Fibroblast of the aortic adventitia (primary cell): ENCODE data around the gene MYB. TPM values are rescaled to one million over a fixed set of nuclear protein-coding genes. Genes with fewer than 3 reads are reported as not detected.

Experiments used
- DNase-seq: peaks from one replicate; pipeline ENCODE4 v3.0.0-alpha.2; 2010; ENCODE audit warnings: low read depth
- H3K4me3 ChIP-seq: 2 replicates; pipeline ENCODE4 v1.5.1; 2011; ENCODE audit warnings: low read depth, mild to moderate bottlenecking, control low read depth, low read length, moderate library complexity
- total RNA-seq: library from RNA; depleted of rRNA; stranded (reverse); fragments of >200 nt; gene quantifications from 2 replicates; pipeline ENCODE4 v1.2.3, GENCODE V29; 2012; ENCODE audit warnings: low replicate concordance
- TF ChIP-seq, protein P1 (sequence below): IDR thresholded peaks from 2 replicates; pipeline ENCODE4 v1.5.1; 2011; ENCODE audit warnings: mild to moderate bottlenecking, low read length, control low read depth, inconsistent platforms; ENCODE audit not compliant: insufficient read depth

MYB gene
- total RNA-seq, 1 donor = 0.54 TPM

DNA sequence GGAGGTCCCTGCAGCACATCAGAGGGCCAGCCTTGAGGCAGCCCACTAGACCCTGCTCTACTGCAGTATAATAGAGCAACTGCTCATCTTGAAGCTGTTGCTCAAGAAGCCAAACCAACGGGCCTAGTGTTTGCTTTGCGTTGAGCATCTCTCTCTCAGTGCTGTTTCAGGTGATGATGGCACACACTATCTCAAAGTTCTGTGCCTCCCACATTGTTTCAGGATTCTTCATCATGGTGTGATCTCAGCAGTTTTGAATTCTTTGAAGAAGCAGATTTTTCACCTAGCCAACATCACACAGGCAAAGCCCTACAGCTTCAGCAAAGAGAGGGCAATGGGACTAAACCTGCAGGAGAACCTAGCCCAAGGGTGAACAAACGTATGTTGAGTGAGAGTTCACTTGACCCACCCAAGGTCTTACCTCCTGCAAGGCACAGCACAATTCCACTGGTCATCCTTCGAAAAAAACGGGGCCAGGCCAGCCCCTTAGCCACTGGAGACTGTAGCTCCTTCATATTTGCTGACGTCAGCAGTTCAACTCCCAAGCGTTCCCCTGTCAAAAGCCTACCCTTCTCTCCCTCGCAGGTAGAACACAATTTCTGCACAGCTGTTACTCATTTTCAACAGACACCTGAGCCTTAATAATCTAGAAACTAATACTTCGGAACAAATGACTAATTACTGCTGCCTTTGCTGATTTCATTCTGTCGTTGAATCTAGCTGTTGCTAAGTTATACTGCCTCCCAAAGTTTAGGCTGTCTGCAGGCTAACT lies 15.8 kb downstream of the MYB start:
- H3K4me3 ChIP-seq = no peak overlapping the region
- TF ChIP-seq, protein P1, sequence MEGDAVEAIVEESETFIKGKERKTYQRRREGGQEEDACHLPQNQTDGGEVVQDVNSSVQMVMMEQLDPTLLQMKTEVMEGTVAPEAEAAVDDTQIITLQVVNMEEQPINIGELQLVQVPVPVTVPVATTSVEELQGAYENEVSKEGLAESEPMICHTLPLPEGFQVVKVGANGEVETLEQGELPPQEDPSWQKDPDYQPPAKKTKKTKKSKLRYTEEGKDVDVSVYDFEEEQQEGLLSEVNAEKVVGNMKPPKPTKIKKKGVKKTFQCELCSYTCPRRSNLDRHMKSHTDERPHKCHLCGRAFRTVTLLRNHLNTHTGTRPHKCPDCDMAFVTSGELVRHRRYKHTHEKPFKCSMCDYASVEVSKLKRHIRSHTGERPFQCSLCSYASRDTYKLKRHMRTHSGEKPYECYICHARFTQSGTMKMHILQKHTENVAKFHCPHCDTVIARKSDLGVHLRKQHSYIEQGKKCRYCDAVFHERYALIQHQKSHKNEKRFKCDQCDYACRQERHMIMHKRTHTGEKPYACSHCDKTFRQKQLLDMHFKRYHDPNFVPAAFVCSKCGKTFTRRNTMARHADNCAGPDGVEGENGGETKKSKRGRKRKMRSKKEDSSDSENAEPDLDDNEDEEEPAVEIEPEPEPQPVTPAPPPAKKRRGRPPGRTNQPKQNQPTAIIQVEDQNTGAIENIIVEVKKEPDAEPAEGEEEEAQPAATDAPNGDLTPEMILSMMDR = no peak
- peak; percentile 18 for DNase-seq

DNA sequence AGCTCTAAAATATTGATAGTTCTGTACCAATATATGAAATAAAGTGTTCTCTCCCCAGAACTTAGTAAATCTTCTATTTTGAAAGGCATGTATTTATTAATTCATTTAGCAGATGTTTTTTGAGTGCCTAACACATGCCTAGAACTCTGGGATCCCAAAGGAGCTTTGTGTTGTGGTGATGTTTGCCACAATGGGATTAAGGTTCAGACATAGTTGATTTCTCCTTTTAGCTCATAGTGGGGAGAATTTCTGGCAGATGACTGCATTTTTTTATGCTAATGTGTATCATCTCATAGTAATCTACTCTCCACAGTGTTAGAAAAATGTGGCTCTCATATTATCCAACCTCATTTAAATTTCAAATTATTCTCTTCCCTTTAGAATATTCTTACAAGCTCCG lies 21.7 kb downstream of the MYB start:
- TF ChIP-seq, protein P1 = no peak
- no peak overlapping the region for H3K4me3 ChIP-seq
- DNase-seq = no peak

DNA sequence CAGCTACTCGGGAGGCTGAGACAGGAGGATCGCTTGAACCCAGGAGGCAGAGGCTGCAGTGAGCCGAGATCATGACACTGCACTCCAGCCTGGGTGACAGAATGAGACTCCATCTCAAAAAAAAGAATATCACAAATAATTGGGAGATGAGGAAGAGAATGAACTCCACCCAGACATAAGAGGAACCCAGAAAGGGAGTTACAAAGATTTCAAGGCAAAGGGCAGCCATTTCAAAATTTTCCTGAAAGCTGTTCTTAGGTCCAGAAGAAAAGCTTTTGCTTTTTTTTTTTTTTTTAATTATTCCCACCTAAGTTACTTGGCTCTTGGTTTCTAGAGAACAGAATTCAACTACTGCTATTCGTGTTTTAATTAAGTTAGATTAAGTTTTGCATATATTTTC lies 23.8 kb downstream of the MYB start:
- H3K4me3 ChIP-seq = no peak overlapping the region
- no peak for DNase-seq
- TF ChIP-seq, protein P1 = no peak

DNA sequence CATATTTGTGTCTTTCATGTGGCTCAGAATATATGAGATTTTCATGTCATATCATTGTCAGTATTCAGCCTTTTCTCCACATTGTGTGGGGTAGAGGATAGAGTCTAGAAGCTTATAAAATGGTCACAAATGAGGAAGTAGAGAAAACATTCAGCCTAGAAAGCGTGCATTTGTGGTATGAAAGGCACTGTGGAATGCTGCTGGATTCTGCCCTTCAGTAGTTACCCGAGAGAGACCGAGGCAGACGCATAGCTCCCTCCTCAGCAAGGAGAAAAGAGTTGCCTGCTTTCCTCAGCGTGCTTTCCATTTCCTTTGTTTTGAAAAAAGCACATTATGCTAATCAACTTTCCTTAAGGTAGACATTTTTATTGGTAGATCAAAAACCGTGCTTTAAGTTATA lies 28.7 kb downstream of the MYB start:
- DNase-seq = no peak
- TF ChIP-seq, protein P1 = no peak
- no peak overlapping the region for H3K4me3 ChIP-seq

DNA sequence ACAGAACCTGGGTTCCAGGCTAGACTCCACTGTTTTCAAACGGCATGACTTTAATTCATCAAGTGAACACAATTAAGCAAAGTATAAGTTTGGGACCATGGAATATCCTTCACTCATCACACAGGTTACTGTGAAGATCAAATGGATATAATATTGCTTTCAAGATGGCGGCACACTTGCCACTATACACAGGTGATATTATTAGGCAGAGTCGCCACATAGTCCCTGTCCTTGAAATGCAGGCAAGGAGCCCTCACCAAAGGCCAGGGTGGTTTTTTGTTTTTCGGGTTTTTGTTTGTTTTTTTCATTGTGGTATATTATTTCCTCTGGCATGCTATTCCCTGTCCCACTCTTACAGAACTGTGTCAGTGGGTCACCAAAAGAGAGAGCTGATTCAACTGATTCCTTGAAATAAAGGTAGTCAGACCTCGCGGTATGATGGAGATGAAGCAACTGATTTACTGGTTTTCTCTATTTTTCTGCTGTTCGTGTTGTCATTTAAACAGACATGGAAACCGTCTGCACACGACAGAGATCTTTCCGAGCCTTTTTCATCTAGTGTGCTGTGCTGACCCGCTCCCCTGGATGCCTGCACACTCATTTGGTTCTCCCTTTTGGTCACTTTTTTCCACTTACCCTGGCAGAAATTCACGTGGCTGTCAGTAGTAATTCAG lies 29.7 kb downstream of the MYB start:
- DNase-seq = no peak
- H3K4me3 ChIP-seq = no peak overlapping the region
- TF ChIP-seq, protein P1 = no peak

DNA sequence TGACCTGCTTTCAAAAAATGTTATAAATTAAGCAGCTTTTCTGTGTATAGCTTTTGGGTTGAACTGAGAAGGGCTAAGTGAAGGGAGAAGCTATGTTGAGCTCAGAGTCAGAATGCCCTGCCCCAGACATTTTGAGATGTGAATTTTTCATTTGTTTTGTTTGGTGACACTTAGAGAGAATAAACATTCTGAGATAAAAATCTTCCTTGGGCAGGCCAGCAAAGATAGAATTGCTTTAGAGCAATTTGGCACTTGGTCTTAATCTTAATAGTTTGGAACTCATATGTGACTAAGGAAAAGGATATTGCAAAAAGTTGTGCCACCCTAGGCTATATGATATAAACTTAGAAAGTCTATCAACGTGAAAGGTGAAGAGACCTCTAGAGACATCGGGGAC lies 30.2 kb downstream of the MYB start:
- TF ChIP-seq, protein P1 = no peak
- DNase-seq = no peak
- no peak overlapping the region for H3K4me3 ChIP-seq
